Activated T-cell treated with anti-CD3 and anti-CD28 coated beads for 4 hours (primary cell): ENCODE measurements around the gene PCSK6.
"Not testable (repeated sequence)": the region's sequence is repeated elsewhere in the genome, so short reads cannot be mapped to it uniquely, and the experiment has no call there.

Experiments used
- DNase-seq: peaks from one replicate; pipeline ENCODE4 v3.0.0-alpha.2; 2020

Gene PCSK6

DNA sequence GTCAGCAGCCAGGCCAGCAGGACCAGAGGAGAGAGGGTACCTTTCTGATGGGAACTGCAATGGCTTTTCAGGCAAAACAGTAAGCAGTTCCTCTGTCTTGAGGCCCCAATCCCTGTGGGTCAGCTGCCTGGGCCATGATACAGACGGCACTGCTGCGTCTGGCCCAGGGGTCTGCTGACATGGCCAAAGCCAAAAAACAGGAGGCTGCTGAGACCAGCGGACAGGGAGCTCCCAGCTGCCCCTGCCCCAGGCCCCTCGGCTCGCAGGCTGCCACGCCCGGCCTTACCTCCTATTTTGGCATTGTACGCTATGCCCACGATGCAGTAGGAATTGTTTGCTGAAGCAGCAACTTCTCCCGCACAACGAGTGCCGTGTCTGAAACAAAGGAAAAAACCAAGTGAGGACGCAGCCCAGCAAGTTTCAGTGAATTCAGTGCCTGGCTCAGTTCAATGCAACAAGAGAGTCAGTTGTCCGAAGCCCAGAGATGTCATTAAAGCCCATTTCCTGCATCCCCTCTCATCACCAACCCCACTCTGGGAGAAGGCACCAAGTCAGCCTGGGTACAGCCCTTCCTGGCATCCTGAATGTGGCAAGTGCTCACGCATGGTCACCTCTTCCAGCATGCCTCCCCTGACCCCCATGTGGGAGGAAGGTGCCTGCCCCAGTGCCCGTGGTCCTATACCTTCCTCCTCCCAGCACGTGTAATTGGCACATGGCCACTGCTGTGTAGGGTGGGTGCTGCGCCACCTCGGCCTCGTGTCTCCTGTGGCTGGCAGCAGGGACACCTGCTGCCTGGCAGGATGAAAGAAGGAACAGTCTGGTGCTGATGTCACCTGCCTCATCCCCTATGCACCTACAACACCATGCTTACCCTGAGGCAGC, 61.7 kb downstream of the PCSK6 start:
- no peak for DNase-seq

DNA sequence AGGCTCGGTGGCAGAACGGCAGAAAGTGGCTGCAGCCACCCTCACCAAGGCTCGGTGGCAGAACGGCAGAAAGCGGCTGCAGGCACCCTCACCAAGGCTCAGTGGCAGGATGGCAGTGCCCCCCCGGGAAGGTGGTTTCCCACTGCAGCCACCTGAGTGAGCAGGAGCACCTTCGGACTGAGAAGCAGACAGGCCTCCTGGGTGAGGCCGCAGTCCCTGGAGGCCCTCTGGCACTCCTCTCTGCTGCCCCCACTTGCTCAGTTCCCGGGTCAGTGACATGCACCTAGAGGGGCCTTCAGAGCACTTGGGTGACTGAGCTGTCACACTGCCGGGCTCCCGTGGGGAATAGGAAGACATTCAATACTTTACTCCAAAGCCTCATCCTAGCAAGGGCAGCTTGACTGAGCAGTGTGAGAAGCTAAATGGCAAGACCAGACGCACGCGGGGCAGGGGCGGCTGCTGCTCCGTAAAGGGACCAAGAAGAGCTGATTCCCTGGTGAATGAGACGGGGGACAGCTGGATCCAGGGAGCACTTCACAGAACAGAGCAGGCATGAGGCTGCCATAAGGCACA, 62.7 kb downstream of the PCSK6 start:
- DNase-seq: no peak

DNA sequence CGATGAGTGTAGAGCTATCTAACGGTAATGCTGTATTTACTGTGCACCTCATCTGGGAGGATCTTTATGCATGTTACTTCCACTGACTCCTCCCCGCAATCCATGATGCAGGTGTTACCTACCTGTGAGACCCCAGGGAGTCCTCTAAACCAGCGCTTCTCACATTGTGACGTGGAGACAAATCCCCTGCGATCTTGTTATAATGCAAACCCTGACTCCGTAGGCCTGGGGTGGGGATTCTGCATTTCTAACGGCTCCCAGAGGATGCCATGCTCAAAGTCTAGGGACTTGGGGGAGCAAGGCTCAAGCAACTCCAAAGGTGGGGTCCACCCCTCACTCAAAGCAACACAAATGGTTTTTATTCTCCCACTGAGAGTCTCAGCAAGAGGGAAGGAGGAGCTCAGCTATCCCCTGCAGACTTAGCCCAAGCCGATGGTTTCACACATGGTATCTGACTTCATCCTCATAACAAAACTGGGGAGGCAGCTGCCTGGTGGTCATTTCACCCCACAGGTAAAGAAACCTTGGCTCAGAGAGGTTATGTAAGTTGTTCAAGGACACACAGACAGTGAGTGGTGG, 63.6 kb downstream of the PCSK6 start:
- no peak for DNase-seq

DNA sequence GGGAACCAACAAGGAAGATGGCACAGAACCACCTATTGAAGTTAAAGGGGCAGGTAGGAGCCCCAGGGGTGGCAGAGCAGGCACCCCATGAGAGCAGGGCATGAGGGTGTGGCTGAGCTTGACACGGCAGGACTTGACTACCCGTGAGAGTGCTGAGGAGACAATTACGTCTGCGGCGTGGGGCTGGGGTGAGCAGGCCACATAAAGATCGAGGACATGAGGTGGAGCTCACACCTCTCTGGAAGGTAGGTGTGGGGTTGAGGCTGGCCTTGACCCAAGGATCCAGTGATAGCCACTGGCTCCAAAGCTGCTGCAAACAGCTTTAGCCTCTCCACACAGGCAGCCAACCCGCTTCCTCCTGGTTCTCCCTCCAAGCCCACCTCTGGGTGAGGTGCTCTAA, 64.5 kb downstream of the PCSK6 start:
- no peak for DNase-seq

DNA sequence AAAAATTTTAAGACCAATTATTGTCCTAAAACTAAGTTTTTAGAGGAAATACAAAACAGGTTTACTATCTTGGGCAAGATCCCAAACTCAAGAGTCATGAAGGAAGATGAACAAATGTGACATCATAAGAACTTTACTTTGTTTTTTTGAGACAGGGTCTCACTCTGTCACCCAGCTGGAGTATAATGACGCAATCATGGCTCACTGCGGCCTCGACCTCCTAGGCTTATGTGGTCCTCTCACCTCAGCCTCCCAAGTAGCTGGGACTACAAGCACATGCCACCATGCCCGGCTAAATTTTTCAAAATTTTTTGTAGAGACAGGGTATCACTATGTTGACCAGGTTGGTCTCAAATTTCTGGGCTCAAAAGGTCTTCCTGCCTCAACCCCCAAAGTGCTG, 69.3 kb downstream of the PCSK6 start:
- no peak for DNase-seq

DNA sequence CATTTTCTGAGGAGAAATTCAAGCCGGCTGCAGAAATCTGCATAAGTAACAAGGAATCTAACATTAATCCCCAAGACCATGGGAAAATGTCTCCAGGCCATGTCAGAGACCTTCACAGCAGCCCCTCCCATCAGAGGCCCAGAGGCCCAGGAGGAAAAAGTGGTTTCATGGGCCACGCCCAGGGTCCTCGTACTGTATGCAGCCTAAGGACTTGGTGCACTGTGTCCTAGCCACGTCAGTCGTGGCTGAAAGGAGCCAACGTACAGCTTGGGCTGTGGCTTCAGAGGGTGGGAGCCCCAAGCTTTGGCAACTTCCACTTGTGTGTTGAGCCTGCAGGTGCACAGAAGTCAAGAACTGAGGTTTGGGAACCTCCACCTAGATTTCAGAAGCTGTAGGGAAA, 73.0 kb downstream of the PCSK6 start:
- DNase-seq: not testable (repeated sequence)

DNA sequence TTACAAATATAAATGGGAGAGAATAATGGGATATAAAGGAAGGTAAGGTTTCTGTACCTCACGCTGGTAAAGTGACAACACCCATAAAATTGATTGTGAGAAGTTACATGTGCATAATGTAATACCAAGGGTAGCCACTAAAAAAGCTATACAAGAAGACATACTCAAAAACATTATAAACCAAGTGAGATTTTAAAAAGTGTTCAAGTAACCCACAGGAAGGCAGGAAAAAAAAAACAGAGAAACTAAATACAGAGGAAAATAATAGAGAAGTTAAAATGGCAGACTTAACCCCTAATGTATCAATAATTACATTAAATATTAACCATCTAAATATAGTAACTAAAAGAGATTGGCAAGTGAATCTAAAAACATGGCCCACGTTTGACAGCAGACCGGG, 76.3 kb downstream of the PCSK6 start:
- DNase-seq: no peak

DNA sequence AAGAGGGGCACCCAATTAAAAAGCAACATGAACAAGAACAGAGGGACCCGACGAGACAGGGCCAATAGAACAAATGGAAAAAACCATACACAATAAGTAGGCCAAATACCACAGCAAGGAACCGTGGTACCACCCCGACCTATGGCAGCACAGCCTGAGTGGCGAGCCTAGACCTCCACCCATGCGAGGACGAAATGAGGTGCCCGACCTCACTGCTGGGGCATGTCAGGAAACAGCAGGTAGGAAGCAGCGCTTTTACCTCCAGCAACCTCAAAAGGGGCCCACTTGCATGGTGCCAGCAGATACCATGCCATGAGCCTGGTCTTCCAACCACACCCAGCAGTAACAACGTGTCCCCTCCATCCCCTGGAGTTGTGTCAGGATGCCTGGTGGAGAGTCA, 77.9 kb downstream of the PCSK6 start:
- no peak for DNase-seq

DNA sequence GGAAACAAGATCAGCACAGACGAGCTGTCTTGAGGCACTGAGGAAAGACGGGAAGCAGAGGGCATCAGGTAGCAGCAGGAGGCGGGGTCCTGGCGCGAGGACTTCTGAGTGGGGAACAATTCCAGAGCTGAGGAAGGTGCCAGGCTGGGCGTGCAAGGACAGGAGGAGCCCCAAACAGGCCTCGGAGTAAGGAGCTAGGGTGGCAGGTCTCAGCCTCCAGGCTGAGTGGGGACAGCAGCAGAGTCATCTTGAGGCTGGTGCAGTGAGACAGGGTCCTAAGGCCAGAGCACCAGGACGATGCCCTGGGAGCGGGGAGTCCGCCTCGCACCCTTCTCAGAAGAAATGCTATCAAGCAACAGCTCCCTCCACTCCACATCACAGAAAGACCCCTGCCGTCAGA, 78.4 kb downstream of the PCSK6 start:
- no peak for DNase-seq

DNA sequence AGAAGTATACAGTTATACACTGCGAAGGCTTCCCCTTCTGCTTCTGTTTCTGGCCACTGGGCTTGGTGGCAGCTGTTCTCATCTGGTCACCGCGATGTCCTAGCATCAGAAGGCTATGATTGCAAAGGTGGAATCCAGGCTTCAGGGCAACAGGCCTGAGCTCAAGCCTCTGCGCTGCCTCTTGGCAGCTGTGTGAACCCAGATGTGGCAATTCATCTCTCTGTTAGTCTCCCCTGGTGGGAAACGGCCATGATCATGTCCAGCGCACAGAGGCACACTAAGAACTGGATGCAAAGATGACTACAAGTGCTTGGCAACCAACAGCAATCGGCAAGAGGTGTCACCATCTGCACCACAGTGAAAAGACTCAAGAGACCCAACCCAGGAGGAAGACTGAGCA, 78.9 kb downstream of the PCSK6 start:
- no peak for DNase-seq

DNA sequence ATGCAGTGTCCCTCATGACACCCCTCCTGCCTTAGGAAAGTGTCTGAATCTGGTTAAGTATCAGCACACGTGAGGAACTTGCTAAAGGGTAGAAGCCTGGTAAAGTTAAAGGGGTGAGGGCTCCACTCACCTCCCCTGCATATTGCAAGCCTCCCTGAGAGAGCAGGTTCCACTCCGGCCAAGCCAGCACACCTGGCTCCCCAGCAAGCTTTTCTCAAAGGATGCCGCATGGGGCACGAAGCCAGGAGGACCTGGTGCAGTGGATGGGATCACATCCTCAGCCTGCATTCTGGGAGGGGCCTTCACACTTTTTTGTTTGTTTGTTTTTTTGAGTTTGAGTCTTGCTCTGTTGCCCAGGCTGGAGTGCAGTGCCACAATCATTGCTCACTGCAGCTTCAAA, 79.9 kb downstream of the PCSK6 start:
- DNase-seq: no peak

DNA sequence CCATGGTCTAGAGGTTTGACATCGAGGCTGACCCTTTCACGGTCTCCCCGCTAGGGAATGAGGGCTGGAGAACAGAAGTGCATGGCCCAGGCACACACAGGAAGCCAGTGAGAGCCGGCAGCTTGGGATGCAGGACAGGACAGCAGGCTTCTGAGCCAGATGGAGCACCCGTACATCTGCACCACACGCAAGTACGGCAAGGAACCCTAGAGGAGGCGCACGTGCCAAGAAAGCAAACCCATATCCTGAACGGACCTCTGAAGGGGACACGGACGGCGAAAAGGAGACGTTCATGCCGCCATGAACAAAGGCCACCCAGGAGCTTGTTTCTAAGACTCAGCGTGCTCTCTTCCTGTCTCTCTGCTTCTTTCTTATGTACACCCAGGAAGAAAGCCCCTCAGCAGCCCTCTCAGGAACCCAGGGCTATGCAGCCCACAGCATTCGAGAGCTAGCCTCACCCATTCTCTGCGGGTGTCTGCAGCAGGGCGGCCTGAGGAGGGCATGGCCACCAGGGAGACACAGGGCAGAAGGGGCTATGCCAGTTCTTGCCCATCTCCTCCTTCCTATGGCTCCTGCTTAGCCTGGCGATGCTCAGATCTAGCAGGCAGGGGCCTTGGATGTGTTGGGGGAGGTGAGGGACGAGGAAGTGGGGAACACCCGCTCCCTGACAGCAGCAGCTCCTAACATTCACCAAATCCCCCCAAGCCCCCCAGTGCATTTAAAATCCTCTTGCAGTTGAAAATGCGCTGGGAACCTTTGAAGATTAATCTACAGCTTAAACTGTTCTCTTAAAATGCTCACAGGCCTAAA, 81.3 kb downstream of the PCSK6 start:
- no peak for DNase-seq

DNA sequence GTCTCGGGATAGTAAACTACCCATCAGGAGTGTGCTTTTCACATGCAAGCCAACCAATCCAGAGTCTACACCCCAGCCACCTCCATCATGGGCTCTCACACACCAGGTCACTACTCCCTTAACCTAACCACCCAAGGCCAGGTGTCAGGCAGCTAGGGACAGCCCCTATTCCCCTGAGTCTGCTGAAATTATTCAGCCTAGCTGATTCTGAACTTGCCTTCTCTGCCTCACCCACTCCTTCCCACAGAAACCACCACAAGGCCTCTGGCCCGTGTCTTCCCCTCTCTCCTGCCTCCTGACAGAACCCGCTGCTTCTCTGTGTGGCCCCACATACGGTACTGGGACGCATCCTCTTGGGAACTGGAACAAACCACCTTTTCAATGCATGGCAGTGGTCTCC, 82.1 kb downstream of the PCSK6 start:
- DNase-seq: no peak

DNA sequence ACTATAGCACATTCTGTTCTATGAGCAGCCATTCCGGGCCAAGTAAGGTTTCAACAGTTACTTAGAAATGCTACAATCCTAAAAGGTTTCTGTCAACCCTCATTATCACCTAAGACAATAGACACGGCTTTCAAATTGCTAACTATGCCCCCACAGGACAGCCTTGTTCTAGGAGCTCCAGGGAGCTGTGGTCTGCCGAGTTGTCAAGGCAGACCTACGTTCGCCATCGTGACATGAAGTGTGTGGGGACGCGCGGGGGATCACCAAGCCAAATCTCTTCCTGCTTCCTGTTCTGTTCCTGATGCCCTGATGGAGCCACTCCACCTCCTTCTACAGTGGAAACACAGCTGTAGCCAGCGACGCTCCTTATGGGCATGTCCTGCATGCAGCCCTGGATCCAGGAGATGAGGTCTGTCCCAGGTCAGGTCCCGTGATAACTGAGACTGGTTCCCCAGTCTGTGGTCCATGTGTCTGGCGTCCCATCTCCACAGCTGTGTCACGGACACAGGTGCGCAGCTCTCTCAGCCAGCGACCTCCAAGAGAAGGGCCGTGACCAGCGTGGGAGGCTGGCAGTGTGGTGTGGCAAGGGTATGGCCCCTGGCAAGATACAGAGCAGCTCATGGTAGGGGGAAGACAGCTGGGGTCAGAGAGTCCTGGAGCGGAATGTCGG, 82.8 kb downstream of the PCSK6 start:
- no peak for DNase-seq

DNA sequence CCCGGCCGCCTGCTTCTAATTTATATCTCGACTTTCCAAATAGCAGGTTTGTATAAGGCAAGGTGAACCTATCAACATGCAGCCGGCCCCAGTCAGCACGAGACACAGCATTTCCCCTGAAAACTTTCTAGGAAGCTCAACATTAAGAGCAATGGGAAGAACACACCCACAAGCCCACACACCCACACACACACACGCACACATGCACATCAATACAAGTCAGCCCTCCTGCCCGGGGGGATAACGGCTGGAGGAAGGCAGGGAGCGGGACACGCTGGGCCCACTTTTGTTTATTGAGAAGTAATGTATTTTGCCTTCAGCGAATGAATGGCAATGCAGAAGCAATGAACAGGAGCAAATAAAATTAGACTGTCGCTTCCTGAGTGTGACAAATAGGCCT, 83.5 kb downstream of the PCSK6 start:
- no peak for DNase-seq

DNA sequence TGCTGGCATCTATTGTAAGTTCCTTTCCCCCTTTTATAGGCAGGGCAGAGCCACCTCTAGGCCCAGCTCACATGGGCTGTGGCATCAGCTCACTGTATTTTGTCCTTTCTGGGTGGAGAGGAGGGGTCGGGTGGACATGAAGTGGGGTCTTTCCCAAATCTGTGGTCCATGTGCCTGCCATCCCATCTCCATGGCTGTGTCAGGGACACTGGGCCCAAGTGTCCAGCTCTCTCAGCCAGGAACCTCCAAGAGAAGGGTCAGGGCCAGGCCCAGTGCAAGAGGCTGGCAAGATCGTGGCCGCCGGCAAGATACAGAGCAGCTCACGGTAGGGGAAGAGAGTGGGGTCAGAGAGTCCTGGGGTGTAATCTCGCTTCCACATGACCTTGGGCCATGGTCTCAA, 85.3 kb downstream of the PCSK6 start:
- no peak for DNase-seq

DNA sequence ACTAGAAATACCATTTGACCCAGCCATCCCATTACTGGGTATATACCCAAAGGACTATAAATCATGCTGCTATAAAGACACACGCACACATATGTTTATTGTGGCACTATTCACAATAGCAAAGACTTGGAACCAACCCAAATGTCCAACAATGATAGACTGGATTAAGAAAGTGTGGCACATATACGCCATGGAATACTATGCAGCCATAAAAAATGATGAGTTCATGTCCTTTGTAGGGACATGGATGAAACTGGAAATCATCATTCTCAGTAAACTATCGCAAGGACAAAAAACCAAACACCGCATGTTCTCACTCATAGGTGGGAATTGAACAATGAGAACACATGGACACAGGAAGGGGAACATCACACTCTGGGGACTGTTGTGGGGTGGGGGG, 86.6 kb downstream of the PCSK6 start:
- DNase-seq: not testable (repeated sequence)

DNA sequence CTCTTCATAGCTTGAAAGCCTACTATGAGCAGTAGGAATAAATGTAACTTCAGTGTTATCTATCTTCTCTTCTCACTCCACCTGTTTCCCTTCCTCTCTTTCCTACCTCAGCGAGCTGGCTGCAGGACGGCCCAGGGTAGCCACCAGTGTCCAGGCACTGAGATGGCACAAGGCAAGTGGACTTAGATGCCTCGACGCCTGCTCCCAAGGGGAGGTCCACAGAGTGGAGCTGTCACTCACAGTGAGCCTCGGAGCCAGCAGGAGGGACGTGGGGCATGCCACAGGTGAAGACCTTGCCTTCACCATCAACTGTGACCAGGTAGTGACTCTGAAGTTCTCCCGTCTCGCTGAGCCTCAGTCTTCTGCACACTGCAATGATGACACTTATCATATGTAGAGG, 88.2 kb downstream of the PCSK6 start:
- no peak for DNase-seq

DNA sequence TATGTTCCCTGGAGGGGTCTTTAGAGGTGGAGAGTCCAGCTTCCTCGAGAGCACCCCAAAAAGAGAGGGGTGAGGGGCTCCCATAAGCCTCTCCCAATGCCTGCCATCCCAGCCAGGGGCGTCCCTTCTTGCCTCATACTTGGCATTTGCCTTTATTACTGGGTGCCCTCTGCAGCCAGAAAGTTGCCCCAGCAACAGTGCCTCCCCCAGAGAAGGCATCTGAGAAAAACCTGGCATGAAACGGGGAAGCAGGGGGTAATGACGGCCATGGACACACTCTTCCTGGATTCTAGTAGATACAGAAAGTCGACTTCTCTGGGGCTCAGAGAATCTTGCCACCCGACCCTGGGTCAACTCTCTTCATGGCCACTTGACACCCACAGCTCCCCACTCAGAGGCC, 90.1 kb downstream of the PCSK6 start:
- DNase-seq: no peak

DNA sequence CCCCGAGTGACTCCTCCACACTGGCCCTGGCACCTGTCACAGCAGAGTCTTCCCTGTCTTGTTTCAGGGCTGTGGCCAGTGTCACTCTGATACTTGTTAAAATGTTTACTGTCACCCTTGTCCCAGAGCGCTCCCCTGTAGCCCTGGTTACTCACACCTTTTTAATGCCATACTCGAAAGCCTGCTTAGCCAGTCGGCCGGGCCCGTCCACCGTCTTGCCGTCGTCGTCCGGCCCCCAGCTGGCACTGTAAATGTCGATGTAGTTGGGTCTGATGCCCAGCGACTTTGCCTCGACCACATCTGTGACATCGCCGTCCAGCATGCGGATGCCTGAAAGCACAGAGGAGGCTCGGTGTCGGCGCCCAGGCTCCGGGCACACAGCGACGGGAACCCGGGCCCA, 91.3 kb downstream of the PCSK6 start:
- no peak for DNase-seq

DNA sequence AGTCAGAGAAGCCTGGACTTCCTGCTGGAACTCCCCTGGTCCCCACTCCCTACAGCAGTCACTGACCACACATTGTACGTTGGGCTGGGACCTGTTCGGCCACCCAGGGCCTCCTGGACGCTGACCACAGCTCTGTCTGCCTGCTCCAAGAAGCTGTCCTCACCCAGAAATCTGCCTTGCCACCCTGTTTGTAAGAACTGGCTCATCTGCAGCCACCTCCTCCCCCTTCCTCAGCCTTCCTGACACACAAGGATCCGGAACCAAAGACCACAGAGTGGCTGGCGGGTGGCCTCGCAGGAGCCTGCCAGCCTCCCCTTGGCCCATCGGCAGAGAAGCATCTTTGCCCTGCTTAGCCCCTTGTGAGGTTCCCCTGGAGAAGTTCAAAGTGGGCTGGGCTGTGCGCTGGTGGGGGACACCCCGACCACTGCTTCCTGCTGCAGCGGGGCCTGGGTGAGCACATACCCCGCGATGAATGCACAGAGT, 91.9 kb downstream of the PCSK6 start:
- no peak for DNase-seq

DNA sequence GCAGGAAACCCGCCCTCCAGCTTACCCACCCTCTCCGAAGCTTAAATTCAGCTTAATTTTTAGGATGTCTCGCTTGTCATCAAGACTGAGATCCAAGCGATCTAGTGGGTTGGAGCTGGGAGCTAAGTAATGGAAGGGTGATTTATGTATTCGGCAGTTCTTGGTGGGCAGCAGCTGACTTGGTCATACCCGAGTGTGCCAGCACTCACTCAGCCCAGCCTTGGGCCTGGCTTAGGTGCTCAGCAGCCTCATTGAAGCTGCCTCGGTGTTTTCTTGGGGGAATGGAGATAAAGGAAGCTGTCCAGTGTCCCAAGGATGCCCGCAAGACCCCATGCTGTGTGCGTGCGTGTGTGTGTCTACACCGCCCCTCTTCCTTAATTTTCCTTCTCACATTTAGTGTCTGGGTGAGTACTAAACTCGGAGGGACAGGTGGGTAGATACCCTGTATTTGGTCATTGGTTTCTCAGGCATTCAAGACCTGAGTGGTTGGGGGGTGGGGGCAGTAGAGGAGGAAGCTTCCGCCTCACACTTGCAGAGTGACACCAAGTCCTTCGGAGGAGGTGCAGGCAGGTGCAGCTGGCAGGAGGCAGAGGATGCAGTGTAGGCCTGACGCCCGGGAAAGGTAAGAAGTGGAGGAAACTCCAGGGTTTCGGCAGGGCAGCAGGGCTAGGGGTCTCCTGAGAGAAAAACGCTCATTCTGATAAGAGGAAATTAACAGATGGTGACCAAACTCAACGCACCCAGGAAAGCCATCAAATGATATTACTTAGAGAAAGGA, 92.8 kb downstream of the PCSK6 start:
- DNase-seq: no peak
